Mammary epithelial cell (primary cell): ENCODE measurements around the gene SLC35B3.

Experiments used
- EZH2 ChIP-seq: IDR thresholded peaks from 2 replicates; pipeline ENCODE4 v1.6.1; 2012; ENCODE audit warnings: low read length, inconsistent platforms, borderline replicate concordance
- TF ChIP-seq, protein P1 (sequence below), 2 donors: IDR thresholded peaks in 1 of 2; conservative IDR thresholded peaks in 1 of 2; 2 replicates each; pipeline ENCODE4 v1.5.1; 2011 to 2012; ENCODE audit warnings: inconsistent platforms in 2 of 2, low read length in 2 of 2, mild to moderate bottlenecking in 2 of 2, control low read depth in 1 of 2, low read depth in 1 of 2; ENCODE audit not compliant: insufficient read depth in 1 of 2; ENCODE audit errors: extremely low read depth in 1 of 2

DNA sequence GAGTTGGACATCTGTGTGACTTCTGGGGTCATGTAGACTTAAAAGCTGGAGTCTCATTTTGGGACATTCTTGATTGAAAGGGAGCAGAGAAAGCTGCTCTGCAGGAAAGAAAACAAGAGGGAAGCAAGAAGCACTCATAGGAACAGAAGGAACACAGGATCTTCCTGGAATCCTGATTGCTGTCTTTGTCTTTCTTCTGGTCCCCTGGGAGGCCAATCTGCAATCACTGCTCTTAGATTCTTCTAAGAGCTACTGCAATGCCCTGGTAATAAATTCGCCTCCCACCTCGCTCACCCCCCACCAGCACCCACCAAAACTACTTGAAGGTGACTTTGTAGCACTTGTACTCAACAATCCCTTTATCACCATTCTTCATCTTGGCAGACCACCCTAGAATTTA lies 51.8 kb downstream of the SLC35B3 start:
- TF ChIP-seq, protein P1, sequence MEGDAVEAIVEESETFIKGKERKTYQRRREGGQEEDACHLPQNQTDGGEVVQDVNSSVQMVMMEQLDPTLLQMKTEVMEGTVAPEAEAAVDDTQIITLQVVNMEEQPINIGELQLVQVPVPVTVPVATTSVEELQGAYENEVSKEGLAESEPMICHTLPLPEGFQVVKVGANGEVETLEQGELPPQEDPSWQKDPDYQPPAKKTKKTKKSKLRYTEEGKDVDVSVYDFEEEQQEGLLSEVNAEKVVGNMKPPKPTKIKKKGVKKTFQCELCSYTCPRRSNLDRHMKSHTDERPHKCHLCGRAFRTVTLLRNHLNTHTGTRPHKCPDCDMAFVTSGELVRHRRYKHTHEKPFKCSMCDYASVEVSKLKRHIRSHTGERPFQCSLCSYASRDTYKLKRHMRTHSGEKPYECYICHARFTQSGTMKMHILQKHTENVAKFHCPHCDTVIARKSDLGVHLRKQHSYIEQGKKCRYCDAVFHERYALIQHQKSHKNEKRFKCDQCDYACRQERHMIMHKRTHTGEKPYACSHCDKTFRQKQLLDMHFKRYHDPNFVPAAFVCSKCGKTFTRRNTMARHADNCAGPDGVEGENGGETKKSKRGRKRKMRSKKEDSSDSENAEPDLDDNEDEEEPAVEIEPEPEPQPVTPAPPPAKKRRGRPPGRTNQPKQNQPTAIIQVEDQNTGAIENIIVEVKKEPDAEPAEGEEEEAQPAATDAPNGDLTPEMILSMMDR (conservative IDR thresholded peaks at IDR 0.05 in 1 of 2, IDR thresholded peaks at IDR 0.05 in 1 of 2; ENCODE audit: extremely low read depth in 1 of 2, insufficient read depth in 1 of 2, low read depth in 1 of 2, low read length in 2 of 2) = no peak
- no peak for TF ChIP-seq EZH2
